ENCODE measurements around the gene PDSS1.

Gene PDSS1

GRCh38 chr10:26725837-26726727, 28.6 kb downstream of the PDSS1 start:
- Histone ChIP-seq H3K27ac (replicated peaks) (no peak overlapping the region), H3K27me3 (ENCODE audit: insufficient read depth, poor library complexity, severe bottlenecking) (no peaks in the 10 kb centered on the region), H3K4me3 (replicated peaks; ENCODE audit: insufficient read depth, low read length) (no peak overlapping the region)
- DNase-seq (ENCODE audit: low read depth in 1 of 2, low spot score in 1 of 2), result peak in 1 of 2 experiments; percentile 31
- no peak for TF ChIP-seq SPI1 (IDR thresholded peaks at IDR 0.05; ENCODE audit: borderline replicate concordance, low read depth)
- TF ChIP-seq, protein P1, sequence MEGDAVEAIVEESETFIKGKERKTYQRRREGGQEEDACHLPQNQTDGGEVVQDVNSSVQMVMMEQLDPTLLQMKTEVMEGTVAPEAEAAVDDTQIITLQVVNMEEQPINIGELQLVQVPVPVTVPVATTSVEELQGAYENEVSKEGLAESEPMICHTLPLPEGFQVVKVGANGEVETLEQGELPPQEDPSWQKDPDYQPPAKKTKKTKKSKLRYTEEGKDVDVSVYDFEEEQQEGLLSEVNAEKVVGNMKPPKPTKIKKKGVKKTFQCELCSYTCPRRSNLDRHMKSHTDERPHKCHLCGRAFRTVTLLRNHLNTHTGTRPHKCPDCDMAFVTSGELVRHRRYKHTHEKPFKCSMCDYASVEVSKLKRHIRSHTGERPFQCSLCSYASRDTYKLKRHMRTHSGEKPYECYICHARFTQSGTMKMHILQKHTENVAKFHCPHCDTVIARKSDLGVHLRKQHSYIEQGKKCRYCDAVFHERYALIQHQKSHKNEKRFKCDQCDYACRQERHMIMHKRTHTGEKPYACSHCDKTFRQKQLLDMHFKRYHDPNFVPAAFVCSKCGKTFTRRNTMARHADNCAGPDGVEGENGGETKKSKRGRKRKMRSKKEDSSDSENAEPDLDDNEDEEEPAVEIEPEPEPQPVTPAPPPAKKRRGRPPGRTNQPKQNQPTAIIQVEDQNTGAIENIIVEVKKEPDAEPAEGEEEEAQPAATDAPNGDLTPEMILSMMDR (IDR thresholded peaks at IDR 0.05; ENCODE audit: insufficient read depth, low read length), result peak; percentile 35

- no peak for TF ChIP-seq POLR2AphosphoS5 (IDR thresholded peaks at IDR 0.05; ENCODE audit: low read depth)
Measured at GRCh38 chr10:26727005-26727404, 29.5 kb downstream of the PDSS1 start.

GRCh38 chr10:26728957-26729356, 31.5 kb downstream of the PDSS1 start:
- TF ChIP-seq POLR2AphosphoS5 (IDR thresholded peaks at IDR 0.05; ENCODE audit: low read depth) (no peak), SPI1 (IDR thresholded peaks at IDR 0.05; ENCODE audit: borderline replicate concordance, low read depth) (no peak), REST (IDR thresholded peaks at IDR 0.05; ENCODE audit: insufficient replicate concordance, low read depth) (no peak), GABPA (IDR thresholded peaks at IDR 0.05; ENCODE audit: low read depth) (no peak)
- TF ChIP-seq, protein P1 (IDR thresholded peaks at IDR 0.05; ENCODE audit: insufficient read depth, low read length), result no peak
- H3K27ac ChIP-seq (replicated peaks), result no peak overlapping the region
- H3K27me3 ChIP-seq (ENCODE audit: insufficient read depth, poor library complexity, severe bottlenecking), result no peaks in the 10 kb centered on the region
- DNase-seq (ENCODE audit: low read depth in 1 of 2, low spot score in 1 of 2), result no peak
- H3K4me3 ChIP-seq (replicated peaks; ENCODE audit: insufficient read depth, low read length), result no peak overlapping the region

More at GRCh38 chr10:26727005-26727404, 29.5 kb downstream of the PDSS1 start:
- H3K27me3 ChIP-seq (ENCODE audit: insufficient read depth, poor library complexity, severe bottlenecking), result no peaks in the 10 kb centered on the region
- no peak overlapping the region for H3K27ac ChIP-seq (replicated peaks)
- no peak overlapping the region for H3K4me3 ChIP-seq (replicated peaks; ENCODE audit: insufficient read depth, low read length)
- DNase-seq (ENCODE audit: low read depth in 1 of 2, low spot score in 1 of 2), result no peak

DNA sequence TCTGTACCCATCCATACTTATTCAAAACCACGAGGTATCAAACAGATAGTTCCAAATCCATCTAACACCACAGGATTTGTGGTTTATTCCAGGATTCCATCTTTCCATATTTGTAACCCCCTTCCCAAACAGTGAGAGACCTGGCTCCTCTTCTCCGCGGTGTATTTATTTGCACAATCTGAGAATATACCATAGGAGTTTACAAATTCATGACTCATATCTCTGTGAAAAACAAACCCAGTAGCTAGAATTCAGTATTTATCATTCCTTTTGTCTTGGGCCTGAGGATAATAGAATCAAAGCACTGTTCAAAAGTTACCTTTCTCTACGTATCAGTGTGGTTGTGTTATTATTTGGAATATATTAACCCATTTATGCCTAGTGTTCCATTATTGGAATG, 31.9 kb downstream of the PDSS1 start:
- no peak overlapping the region for H3K27ac ChIP-seq (replicated peaks)
- DNase-seq (ENCODE audit: low read depth in 1 of 2, low spot score in 1 of 2), result no peak
- no peaks in the 10 kb centered on the region for H3K27me3 ChIP-seq (ENCODE audit: insufficient read depth, poor library complexity, severe bottlenecking)
- TF ChIP-seq GABPA (IDR thresholded peaks at IDR 0.05; ENCODE audit: low read depth), result no peak
- no peak for TF ChIP-seq REST (IDR thresholded peaks at IDR 0.05; ENCODE audit: insufficient replicate concordance, low read depth)
- TF ChIP-seq, protein P1 (IDR thresholded peaks at IDR 0.05; ENCODE audit: insufficient read depth, low read length), result no peak
- no peak for TF ChIP-seq SPI1 (IDR thresholded peaks at IDR 0.05; ENCODE audit: borderline replicate concordance, low read depth)
- TF ChIP-seq POLR2AphosphoS5 (IDR thresholded peaks at IDR 0.05; ENCODE audit: low read depth), result no peak
- no peak overlapping the region for H3K4me3 ChIP-seq (replicated peaks; ENCODE audit: insufficient read depth, low read length)
